GM21528 (cell line): ENCODE data around the gene KNDC1.

Experiments used
- ATAC-seq: cut with Tn5 transposase; IDR thresholded peaks from one replicate; pipeline ENCODE4 v1.9.1; 2021; ENCODE audit warnings: mild to moderate bottlenecking, moderate library complexity; ENCODE audit not compliant: unreplicated experiment, low FRiP score

KNDC1 gene

DNA sequence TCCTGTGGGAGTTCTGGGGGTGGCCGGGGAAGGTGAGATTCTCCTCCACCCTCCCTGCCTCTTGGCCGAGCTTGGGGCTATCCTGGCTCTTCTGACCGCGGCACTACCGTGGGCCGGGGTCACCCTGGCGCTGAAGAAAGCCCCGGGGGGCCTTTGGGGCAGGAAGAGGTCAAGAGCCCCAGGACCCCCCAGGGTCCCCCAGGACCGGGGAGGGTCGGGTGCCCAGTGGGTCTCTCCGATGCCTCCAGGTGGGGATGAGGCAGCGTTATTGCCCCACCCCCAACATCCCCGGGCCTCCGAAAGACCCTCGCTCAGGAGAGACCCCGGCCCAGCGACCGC lies 439 bp upstream of the KNDC1 start:
- no peak for ATAC-seq

DNA sequence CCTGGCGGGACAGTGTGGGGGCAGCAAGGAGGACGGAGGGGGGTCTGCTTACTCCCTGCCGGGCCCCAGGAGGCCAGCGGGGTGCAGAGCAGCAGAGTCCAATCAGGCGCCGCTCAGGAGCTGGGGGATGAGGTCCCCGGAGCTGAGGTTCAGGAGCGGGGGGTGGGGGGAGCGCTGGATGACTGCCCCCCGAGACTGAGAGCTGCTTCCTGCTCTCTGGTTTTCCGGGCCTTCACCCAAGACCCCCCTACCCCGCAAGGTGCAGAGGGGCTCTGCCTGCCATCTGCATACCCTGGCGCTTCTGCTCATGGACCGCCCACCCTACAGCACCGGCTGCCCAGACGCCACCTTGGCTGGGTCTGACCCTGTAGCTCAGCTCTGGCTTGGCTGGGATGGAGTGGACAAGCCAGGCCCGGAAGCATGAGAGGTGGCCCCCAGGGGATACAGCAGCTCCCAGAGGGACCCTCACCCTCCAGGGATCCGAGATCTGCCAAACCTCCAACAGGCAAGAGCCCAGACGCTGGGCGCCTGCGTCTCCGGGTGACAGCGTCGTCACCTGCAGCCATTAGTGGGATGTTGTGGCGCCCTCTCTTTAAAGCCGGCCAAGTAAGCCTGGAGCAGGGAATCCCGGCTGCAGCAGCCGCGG lies 930 bp downstream of the KNDC1 start:
- no peak for ATAC-seq

DNA sequence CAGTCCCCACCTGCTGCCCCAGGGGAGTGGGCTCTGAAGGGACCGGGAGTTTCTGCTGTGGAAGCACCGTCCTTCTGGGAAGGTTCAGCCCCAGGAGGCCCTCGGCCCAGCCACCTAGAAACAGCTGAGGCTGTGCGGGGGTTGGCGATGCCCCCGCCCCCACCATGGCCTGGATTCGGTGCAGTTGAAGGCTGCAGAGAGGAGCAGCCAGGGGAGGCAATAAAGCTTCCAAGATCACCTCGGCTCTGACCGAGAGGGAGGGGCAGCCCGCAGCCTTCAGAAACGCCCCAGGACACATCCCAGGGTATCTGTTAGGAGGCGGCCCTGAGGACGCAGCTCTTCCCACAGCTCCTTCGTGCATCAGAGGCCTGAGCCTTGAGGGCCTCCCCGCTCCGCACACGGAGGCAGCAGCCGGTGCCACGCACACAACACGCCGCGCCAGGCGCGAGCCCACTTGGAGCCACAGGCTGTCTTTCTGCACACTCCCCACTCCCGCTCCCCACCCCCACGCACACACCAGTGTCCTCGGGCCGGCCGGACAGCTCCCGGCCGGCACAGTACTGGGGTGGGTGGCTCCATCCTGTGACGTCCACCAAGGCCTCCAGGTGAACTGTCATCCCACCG lies 1.6 kb downstream of the KNDC1 start:
- no peak for ATAC-seq

DNA sequence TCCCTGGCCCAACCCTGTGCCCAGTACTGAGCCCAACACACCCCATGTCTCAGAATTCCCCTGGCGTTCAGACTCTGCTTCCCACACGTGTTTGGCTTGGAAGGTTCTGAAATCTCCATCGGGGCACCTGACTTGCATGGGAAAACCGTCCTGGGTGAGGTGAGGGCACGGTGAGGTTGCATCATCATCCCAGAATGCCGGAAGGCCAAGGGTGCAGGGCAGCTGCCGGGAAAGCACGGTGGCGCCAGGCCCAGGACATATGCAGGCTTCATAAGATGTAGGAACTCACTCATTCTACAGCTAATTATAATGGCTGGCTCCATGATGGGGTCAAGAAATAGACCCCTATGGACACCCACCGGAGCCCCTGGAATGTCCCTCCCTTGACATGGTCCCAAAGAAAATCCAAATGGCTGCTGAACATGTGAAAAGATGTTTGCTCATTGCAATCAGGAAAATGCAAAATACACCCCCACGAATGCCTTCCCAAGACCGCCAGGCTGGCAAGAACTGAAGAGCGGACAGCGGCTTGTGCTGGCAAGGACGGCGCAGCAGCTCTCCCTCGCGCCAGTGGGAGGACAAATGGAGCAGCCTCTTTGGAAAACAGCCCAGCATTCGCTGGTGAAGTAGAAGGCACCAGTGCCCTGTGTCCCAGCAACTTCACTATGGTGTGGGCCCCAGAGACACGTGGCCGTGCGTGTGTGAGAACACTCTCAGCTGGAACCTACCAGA lies 2.3 kb downstream of the KNDC1 start:
- no peak for ATAC-seq

DNA sequence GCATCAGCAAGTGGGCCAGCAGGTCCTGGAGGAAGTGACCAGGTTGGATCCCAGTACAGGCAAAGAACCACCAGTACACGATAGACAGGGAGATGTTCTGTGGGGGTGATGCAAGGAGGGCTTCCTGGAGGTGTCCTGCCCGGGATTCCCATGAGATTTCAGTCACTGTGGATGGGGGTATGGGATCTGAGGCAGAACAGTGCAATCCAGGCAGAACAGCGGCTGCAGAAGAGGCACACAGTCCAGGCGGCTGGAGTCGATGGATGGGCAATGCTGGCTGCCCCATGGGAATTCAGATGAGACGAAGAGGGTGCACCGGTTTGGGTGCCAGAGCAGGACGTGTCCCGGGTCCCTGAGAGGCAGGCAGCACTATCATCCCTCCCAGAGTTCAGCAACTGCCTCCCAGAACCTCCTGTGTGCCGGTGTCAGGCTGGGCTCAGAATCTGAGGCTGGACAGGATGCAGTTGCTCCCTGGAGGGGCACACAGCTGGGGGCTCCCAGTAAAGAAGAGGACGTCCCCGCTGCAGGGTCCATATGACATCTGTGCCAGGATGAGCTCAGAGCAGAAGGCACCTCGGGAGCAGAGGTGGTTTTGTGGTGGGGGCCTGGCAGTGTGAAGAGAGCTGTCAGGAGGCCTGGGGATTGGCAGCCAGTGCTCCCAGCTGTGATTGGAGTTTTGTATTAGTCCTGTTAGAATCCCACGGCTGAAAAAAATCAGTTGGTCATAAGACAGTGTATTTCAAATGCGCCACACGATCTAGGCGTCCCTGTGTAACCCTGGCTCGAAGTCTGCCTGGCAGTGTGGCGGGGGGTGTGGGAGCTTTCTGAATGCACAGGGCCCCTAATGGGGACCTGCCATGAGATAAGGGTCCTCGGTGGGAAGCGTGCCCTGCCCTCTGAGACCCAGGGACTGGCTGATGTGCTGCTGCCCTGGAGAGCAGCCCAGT lies 3.2 kb downstream of the KNDC1 start:
- no peak for ATAC-seq

DNA sequence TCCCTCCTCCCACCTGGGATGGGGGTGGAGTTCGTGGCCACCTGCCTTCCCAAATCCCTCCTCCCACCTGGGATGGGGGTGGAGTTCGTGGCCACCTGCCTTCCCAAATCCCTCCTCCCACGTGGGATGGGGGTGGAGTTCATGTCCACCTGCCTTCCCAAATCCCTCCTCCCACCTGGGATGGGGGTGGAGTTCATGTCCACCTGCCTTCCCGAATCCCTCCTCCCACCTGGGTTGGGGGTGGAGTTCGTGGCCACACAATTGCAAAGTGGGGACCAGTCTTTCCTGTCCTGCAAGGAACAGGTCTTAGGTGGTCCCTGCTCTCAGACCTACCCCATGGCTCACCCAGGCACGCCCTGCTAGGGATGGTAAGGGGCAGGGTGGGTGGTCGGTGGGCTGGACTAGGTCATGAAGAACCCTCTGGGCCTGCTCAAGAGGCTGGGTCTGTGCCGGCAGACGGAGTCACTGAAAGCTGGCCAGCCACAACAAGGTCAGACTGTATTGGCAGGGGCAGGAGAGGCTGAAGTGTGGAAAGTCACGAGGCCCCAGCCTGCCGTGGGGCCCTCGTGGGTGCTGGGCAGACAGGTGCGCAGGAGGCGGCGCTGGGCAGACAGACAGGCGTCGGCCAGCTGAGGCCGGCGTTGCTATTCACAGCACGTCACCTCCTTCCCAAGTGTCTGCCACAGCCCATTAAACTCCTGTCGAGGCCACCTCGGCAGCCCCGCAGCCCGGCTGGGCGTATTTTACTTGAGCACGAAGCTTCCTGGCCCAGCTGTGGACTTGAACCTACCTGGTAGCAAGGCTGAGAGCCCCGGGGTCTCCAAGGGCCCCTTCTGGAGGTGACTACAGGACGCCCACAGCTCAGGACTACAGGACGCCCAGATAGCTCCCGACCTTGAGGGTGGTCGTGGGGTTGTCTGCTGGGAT lies 4.1 kb downstream of the KNDC1 start:
- ATAC-seq, result no peak

DNA sequence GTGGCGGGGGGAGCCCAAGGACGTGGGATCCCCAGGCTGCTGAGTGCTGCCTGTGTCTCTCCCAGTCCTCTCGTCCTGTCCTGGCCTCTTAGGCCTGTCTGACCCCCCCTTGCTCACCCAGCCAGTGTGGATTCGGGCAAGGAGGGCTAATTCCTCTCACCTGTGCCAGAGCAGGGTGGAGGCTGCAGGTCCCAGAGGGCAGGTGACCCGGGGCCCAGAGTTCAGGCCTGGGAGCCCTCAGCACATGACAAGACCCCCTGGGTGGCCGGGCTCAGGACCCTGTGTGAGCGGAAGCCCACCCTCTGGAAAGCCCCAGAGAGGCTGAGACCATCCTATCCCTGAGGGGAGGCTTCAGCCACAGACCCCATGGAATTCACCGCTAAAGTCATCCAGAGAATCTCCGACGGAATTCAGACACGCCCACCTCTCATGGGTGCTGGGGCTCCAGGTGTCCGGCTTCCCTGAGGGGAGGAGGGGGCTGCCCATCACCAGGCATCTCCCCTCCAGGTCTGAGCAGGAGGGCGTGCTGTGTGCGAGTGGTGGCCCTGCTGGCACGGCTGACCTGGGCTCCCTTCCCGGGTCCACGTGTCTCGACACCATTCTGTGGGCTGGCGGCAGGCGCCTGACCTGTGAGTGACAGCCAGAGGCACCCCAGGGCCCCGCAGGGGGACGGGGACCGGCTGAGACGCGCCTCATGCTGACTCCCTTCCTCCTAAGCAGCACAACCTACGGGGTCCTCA lies 5.0 kb downstream of the KNDC1 start:
- no peak for ATAC-seq

DNA sequence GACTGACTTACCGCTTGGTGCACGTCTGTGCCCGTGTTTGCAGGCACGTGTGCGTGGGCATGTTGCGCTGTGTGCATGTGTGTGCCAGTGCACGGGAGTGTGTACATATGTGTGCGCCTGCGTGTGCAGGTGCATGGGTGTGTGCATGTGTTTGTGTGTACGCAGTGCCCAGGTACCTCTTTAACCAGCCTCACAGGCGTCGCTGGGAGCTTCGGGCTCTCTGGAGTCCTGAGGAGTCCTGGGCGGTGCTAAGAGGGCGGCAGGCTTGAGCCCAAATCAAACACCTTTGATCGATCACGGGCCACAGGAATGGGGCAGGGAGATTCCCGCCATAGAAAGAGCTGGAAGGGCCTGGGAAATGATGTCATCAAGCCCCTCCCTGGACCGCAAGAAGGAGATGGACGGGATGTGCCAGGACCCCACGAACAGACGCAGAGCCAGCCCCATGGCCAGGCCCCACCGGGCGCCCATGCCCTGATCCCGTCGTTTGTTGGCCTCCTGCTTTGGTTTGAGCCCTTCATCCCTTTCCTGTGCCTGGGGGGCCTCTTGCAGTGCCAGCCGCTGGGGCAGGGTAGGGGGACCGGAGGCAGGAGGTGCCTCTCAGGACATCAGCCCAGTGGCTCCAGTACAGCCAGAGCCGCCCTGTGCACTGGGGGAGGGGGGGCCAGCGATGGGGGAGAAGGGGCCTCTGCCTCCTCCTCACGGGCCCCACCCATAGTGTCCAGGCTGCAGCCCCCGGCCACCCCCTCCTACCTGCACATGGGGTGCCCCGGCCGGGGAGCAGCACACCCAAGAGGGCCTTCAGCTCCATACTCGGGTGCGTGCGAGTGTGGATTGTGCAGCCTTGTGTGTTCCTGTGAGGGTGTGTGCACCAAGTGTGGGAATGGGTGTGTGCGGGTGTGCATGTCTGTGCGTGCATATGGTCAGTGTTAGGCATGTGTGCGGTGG lies 5.8 kb downstream of the KNDC1 start:
- no peak for ATAC-seq

DNA sequence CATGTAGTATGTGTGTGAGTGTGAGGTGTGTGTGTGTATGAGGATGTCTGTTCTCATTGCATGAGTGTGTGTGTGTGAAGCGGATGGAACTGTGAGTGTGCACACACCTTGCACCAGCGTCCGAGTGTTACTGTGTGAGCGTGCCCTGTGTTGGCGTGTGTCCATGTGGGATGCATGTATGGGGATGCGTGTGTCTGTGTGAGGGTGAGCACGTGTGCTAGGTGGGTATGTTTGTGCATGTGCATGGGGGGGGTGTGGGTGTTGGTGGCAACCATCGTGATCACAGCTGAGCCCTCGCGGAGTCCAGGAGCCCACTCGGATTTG lies 6.4 kb downstream of the KNDC1 start:
- ATAC-seq, result no peak

DNA sequence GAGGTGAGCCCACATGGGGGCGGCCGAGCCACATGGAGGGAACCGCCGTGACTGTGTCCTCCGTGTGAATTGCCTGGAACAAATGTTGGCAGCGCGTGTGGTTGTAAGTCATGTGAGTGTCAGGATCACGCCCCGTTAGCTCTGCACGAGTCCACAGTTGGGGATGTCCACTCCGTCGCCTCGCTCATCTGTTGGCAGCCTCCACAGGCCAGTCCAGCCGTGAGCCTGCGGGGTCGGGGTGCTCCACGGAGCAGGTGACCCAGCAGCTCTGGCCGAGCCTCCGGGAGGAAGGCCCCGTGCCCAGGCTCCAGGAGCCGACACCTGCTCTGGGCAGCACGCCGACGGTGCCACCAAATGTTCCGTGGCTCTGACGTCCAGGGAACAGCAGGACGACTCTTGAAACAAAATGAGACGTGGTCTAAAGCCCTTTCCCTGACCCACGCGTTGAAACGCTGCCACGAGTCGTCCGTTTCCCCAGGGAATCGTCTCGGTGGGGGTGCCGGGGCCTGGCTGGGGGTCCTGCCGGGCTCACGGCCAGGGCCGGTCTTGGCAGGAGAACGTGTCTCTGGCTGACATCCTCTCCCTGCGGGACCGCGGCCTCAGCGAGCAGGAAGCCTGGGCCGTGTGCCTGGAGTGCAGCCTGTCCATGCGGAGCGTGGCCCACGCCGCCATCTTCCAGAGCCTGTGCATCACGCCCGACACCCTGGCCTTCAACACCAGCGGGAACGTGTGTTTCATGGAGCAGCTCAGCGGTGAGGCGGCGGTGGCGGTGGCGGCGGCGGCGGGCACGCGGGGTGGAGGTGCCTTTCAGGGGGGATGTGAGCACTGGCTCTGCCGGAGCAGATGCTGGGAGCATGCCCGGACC lies 7.0 kb downstream of the KNDC1 start:
- no peak for ATAC-seq

DNA sequence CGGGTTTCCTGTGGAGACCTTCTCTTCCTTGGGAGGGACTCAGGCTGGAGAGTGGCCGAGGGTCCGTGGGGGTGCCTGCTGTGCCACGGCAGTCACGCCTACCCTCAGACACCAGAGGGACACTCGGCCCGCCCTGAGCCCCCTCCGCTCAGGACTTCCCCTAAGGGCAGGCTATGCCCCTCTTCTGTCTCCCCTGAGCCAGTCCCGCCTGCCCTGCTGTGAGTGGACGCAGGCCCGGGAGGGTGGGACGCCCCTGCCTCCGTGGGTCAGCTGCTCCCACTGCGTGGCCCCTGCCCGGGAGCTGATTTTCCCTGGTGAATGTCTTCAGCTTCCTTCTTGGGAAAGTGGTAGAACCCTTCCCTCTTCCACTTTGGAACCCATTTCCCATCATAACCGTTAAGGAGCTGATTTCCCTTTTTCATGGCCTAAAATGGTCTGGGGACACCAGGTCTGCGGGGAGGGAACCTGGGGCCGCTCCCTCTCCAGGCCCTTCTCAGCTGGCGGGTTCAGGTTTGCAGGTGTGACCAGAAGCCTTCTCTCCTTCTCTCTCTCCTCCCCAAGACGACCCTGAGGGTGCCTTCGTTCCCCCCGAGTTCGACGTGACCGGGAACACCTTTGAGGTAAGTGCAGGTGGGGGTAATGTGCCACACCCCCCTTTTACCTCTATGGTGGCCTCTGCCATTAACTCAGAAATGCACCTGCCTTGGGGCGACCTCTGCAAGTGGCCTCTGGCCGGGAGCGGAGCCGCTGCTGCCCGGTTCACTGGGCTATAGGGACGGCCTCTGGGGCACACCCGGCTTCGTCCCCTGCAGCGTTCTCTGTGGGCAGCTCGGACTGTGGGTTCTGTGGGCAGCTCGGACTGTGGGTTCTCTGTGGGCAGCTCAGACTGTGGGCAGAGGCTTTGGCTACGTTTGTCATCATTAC lies 7.9 kb downstream of the KNDC1 start:
- no peak for ATAC-seq

DNA sequence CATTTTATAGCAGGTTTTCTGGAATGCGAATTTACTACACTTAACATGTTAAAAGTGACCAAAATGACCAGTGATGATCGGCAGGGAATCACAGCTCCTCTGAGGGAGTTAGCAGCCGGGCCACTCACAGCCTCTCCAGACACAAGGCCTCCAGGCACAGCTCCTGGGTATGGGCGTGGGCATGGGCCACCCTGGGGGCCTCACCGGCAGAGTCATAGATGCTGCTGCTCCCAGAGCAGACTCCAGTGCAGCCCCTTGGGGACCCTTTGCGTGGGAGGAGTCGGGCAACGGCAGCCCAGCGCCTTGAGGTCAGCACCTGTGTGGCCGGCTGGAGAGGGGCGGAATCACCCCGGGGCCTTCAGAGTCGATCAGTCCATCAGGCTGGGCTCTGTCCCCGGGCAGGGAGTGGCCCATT lies 8.6 kb downstream of the KNDC1 start:
- no peak for ATAC-seq

DNA sequence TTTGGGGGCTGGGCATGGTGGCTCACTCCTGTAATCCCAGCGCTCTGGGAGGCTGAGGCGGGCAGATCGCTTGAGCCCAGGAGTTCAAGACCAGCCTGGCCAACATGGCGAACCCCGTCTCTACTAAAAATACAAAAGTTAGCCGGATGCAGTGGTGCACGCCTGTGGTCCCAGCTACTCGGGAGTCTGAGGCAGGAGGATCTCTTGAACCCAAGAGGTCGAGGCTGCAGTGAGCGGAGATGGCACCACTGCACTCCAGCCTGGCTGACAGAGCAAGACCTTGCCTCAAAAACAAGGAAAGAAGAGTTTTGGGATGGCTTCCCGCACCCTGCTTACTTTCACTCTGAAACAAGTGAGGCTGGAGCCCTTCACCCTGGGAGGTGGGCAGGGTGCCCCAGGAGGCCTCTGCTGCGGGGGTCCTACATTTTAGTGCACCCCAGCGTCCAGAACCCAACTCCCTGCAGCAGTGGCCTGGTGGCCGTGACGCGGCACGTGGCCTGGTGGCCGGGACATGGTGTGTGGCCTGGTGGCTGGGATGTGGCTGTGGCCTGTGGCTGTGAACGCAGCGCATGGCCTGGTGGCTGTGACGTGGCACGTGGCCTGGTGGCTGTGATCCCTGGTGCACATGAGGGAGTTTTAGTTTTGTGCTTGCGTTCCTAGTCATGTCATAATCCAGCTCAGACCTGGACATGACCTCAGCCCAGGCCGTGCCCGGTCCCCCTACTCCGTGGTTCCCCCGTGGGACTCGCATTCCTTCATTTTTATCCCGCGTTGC lies 9.3 kb downstream of the KNDC1 start:
- no peak for ATAC-seq

DNA sequence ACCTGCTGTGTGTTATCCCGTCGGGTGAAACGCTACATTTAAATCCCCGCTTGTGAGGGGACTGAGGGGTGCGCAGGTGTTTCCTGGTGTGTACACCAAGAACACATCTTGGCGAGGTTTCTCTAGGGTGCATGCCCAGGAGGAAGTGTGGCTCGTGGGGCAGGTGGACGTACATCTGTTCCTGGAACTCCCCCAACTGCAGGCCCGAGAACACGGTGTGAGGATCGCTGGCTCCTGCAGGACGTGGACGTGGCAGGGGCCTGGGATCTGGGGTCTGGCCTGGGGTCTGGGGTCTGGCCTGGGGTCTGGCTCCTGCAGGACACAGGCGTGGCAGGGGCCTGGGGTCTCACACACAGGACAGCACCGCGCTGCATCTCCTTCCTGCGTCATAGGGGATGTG lies 10.1 kb downstream of the KNDC1 start:
- ATAC-seq, result no peak

DNA sequence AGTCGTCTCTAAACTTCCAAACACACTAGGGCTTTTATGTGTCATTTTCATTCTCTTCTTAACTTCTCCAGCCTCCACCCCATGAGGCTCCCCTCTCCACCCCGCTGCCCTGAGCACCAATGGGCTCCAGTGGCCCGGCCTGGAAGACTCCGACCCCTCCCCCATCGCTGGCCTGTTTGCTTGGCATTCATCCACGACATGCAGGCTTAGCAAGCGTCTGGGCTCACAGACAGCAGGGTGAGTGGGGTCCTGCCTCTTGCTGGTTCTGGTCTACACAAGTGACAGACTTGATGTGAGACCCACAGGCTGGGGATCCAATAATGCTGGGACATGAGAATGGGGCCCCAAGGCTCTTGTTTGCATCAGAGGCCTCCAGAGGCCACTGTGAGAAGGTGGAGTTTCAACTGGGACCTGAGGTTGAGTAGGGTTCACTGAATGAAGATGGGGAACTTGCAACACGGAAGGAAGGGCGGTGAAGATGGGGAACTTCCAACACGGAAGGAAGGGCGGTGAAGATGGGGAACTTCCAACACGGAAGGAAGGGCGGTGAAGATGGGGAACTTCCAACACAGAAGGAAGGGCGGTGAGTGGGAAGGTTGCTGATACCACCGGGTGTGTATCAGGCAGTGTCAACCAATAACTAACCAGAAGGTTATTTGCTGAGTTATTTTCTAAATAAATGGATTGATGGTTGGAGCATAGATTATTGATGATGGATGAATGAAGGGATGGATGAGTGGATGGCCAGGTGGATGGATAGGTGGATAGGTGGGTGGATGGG lies 14.0 kb downstream of the KNDC1 start:
- ATAC-seq, result no peak
